ENCODE results near the gene WIPF3. TPM values are rescaled to one million over a fixed set of nuclear protein-coding genes. Genes with fewer than 3 reads are reported as not detected.
"Not testable (repeated sequence)": the region's sequence is repeated elsewhere in the genome, so short reads cannot be mapped to it uniquely, and the experiment has no call there.

The WIPF3 gene
- total RNA-seq, 3 donors from 2014 or later, result 0.16 to 3.2 (median 0.66) TPM

- no peak for DNase-seq (ENCODE audit: low spot score in 2 of 2)
- no peaks in the 10 kb centered on the region for H3K27me3 ChIP-seq
- no peak overlapping the region for H3K27ac ChIP-seq
- intact Hi-C loops (cut with DNase I; ENCODE audit: low total_unique reads), result no loop called here
- TF ChIP-seq, protein P1, sequence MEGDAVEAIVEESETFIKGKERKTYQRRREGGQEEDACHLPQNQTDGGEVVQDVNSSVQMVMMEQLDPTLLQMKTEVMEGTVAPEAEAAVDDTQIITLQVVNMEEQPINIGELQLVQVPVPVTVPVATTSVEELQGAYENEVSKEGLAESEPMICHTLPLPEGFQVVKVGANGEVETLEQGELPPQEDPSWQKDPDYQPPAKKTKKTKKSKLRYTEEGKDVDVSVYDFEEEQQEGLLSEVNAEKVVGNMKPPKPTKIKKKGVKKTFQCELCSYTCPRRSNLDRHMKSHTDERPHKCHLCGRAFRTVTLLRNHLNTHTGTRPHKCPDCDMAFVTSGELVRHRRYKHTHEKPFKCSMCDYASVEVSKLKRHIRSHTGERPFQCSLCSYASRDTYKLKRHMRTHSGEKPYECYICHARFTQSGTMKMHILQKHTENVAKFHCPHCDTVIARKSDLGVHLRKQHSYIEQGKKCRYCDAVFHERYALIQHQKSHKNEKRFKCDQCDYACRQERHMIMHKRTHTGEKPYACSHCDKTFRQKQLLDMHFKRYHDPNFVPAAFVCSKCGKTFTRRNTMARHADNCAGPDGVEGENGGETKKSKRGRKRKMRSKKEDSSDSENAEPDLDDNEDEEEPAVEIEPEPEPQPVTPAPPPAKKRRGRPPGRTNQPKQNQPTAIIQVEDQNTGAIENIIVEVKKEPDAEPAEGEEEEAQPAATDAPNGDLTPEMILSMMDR (IDR thresholded peaks at IDR 0.05), result no peak
- TF ChIP-seq POLR2A (IDR thresholded peaks at IDR 0.05) (no peak), POLR2AphosphoS5 (IDR thresholded peaks at IDR 0.05) (no peak)
- no peak overlapping the region for H3K4me3 ChIP-seq
- no peaks in the 10 kb centered on the region for H3K4me1 ChIP-seq
- H3K36me3 ChIP-seq, result no peaks in the 10 kb centered on the region
- H3K9me3 ChIP-seq, result no peaks in the 10 kb centered on the region
Observed at GRCh38 chr7:29957521-29958310, 151.4 kb downstream of the WIPF3 start.

- DNase-seq (ENCODE audit: low spot score in 2 of 2), result no peak
- no peaks in the 10 kb centered on the region for H3K36me3 ChIP-seq
- TF ChIP-seq POLR2AphosphoS5 (IDR thresholded peaks at IDR 0.05) (no peak), POLR2A (IDR thresholded peaks at IDR 0.05) (no peak)
- TF ChIP-seq, protein P1 (IDR thresholded peaks at IDR 0.05), result no peak
- H3K27me3 ChIP-seq, result no peaks in the 10 kb centered on the region
- H3K4me1 ChIP-seq, result no peaks in the 10 kb centered on the region
- intact Hi-C loops (cut with DNase I; ENCODE audit: low total_unique reads), result no loop called here
- no peak overlapping the region for H3K4me3 ChIP-seq
- H3K27ac ChIP-seq, result no peak overlapping the region
- no peaks in the 10 kb centered on the region for H3K9me3 ChIP-seq
Observed at GRCh38 chr7:29958667-29959358, 152.5 kb downstream of the WIPF3 start.

DNA sequence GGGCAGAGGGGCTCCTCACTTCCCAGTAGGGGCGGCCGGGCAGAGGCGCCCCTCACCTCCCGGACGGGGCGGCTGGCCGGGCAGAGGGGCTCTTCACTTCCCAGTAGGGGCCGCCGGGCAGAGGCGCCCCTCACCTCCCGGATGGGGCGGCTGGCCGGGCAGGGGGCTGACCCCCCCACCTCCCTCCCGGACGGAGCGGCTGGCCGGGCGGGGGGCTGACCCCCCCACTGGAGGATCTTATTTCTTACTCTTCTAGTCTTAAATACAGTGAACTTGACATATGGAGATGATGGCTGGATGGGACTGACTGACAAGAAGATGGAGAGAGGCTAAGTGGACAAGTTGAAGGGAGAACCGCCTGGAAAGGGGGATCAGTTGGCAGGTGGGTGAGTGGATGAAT lies 155.3 kb downstream of the WIPF3 start:
- H3K36me3 ChIP-seq; H3K27me3 ChIP-seq; intact Hi-C loops (cut with DNase I; ENCODE audit: low total_unique reads); H3K27ac ChIP-seq; H3K4me1 ChIP-seq; H3K9me3 ChIP-seq; DNase-seq (ENCODE audit: low spot score in 2 of 2); H3K4me3 ChIP-seq: not testable (repeated sequence)

- Histone ChIP-seq H3K9me3 (no peaks in the 10 kb centered on the region), H3K27me3 (no peaks in the 10 kb centered on the region), H3K36me3 (no peaks in the 10 kb centered on the region), H3K4me1 (no peaks in the 10 kb centered on the region), H3K4me3 (no peak overlapping the region), H3K27ac (no peak overlapping the region)
- TF ChIP-seq POLR2A (IDR thresholded peaks at IDR 0.05), result no peak
- TF ChIP-seq POLR2AphosphoS5 (IDR thresholded peaks at IDR 0.05), result no peak
- TF ChIP-seq, protein P1 (IDR thresholded peaks at IDR 0.05), result no peak
- intact Hi-C loops (cut with DNase I; ENCODE audit: low total_unique reads), result no loop called here
- no peak for DNase-seq (ENCODE audit: low spot score in 2 of 2)
Observed at GRCh38 chr7:29962035-29962434, 155.7 kb downstream of the WIPF3 start.

GRCh38 chr7:29965030-29965429 lies 158.7 kb downstream of the WIPF3 start:
- intact Hi-C loops (cut with DNase I; ENCODE audit: low total_unique reads), result loop anchor here (5.0 kb wide), 1 partner anchor 177 kb away; no protein-coding TSS in a partner anchor
- H3K4me3 ChIP-seq, result no peak overlapping the region
- no peaks in the 10 kb centered on the region for H3K27me3 ChIP-seq
- no peak overlapping the region for H3K27ac ChIP-seq
- no peaks in the 10 kb centered on the region for H3K9me3 ChIP-seq
- TF ChIP-seq, protein P1 (IDR thresholded peaks at IDR 0.05), result no peak
- TF ChIP-seq POLR2AphosphoS5 (IDR thresholded peaks at IDR 0.05) (no peak), POLR2A (IDR thresholded peaks at IDR 0.05) (no peak)
- no peaks in the 10 kb centered on the region for H3K4me1 ChIP-seq
- no peaks in the 10 kb centered on the region for H3K36me3 ChIP-seq
- no peak for DNase-seq (ENCODE audit: low spot score in 2 of 2)

Other genes starting within 250 kb of the WIPF3 start
- gene PRR15, start 242.7 kb upstream of the WIPF3 start, total RNA-seq, result 10 to 100 TPM in 2 of 3 donors, under 1 TPM in 1; 0.64 to 13.2 (median 11.8) TPM
- gene SCRN1, start 183.3 kb downstream of the WIPF3 start, total RNA-seq, result 10 to 100 TPM; 25.9 to 32.0 (median 31.5) TPM
- gene FKBP14, start 220.2 kb downstream of the WIPF3 start, total RNA-seq, result 10 to 100 TPM in 1 of 3 donors, 1 to 10 TPM in 2; 3.8 to 13.0 (median 9.5) TPM
- 10 to 100 TPM in 2 of 3 donors, 1 to 10 TPM in 1; 7.5 to 15.1 (median 14.0) TPM for gene PLEKHA8, start 221.9 kb downstream of the WIPF3 start, total RNA-seq